GM12878 (cell line): ENCODE results near the gene SUGP1. TPM values are rescaled to one million over a fixed set of nuclear protein-coding genes. Genes with fewer than 3 reads are reported as not detected.

Experiments
- CREM ChIP-seq: IDR thresholded peaks from 2 replicates; pipeline ENCODE4 v1.6.1; 2014; ENCODE audit warnings: antibody characterized with exemption, low read depth
- JUND ChIP-seq: IDR thresholded peaks from 2 replicates; pipeline ENCODE4 v1.6.1; 2012; ENCODE audit warnings: low read depth, mild to moderate bottlenecking, low read length, improper control_type of control experiment, moderate library complexity
- MEF2B ChIP-seq: fragments of 450-650 bp; IDR thresholded peaks from 2 replicates; pipeline ENCODE4 v1.6.1; 2018; ENCODE audit warnings: mild to moderate bottlenecking, moderate library complexity; ENCODE audit not compliant: partially characterized antibody, poor library complexity, severe bottlenecking
- MTA2 ChIP-seq: fragments of 450-650 bp; IDR thresholded peaks from 2 replicates; pipeline ENCODE4 v1.6.1; 2016; ENCODE audit warnings: low read depth, mild to moderate bottlenecking, moderate library complexity
- RUNX3 ChIP-seq: IDR thresholded peaks from 2 replicates; pipeline ENCODE4 v1.6.1; 2012; ENCODE audit warnings: low read length, inconsistent platforms
- SREBF2 ChIP-seq: IDR thresholded peaks from 2 replicates; pipeline ENCODE4 v1.6.1; 2012; ENCODE audit warnings: mild to moderate bottlenecking, low read length
- TAF1 ChIP-seq: IDR thresholded peaks from 2 replicates; pipeline ENCODE4 v1.6.1; 2011; ENCODE audit warnings: mild to moderate bottlenecking, low read depth, low read length, borderline replicate concordance
- TCF3 ChIP-seq: IDR thresholded peaks from 2 replicates; pipeline ENCODE4 v1.6.1; 2012; ENCODE audit warnings: low read depth, mild to moderate bottlenecking, low read length, borderline replicate concordance; ENCODE audit not compliant: insufficient read depth
- ZNF217 ChIP-seq: fragments of 450-650 bp; IDR thresholded peaks from 2 replicates; pipeline ENCODE4 v1.6.1; 2017; ENCODE audit warnings: antibody characterized with exemption, mild to moderate bottlenecking
- ZNF24 ChIP-seq: fragments of 450-650 bp; IDR thresholded peaks from 2 replicates; pipeline ENCODE4 v1.6.1; 2017; ENCODE audit warnings: antibody characterized with exemption, mild to moderate bottlenecking
- polyA plus RNA-seq, 11 experiments: library from polyadenylated mRNA; depleted of rRNA in 4 of 11; unstranded in 6 of 11; stranded (reverse) in 5 of 11; fragments of >200 nt; fragmentation: Nextera tagmentation in 4 of 11; fragmentation: Illumina TruSeq in 1 of 11; extraction: Ambion mirVana in 4 of 11; extraction: Trizol in 1 of 11; gene quantifications; 1 replicate in 1 of 11; 2 replicates in 10 of 11; pipeline versions ENCODE4 v1.2.1 to v1.2.3, GENCODE V29; 2011 to 2016; ENCODE audit warnings: inconsistent platforms in 2 of 11, missing spikeins in 2 of 11, low read depth in 1 of 11
- total RNA-seq, 4 experiments: library from RNA; depleted of rRNA in 3 of 4; stranded (reverse); fragments of >200 nt in 3 of 4; fragmentation: Illumina TruSeq in 1 of 4; extraction: Trizol in 1 of 4; gene quantifications; 2 replicates each; pipeline versions ENCODE4 v1.2.1 to v1.2.3, GENCODE V29; 2013 to 2021
- TF ChIP-seq, protein P1 (sequence below): fragments of 450-650 bp; formaldehyde crosslinking; IDR thresholded peaks from 2 replicates; pipeline ENCODE4 v1.4.0; 2020; ENCODE audit warnings: mild to moderate bottlenecking, moderate library complexity
- TF ChIP-seq, protein P2 (sequence below): IDR thresholded peaks from 2 replicates; pipeline ENCODE4 v1.6.1; 2011; ENCODE audit warnings: borderline replicate concordance, low read depth, mild to moderate bottlenecking, moderate library complexity, low read length; ENCODE audit not compliant: insufficient read depth, poor library complexity, severe bottlenecking
- TF ChIP-seq, protein P3 (sequence below): IDR thresholded peaks from 2 replicates; pipeline ENCODE4 v1.6.1; 2012; ENCODE audit warnings: improper control_type of control experiment, low read depth, low read length; ENCODE audit not compliant: insufficient replicate concordance
- TF ChIP-seq, protein P4 (sequence below): fragments of 450-650 bp; IDR thresholded peaks from 2 replicates; pipeline ENCODE4 v1.6.1; 2017; ENCODE audit warnings: mild to moderate bottlenecking, moderate library complexity

Gene SUGP1
- total and polyA plus RNA-seq, 10 of the 15 experiments (the other 5 are each of a cell fraction or from before 2014, with no cell fraction given) = 1.6 to 70.2 (median 38.4) TPM

DNA sequence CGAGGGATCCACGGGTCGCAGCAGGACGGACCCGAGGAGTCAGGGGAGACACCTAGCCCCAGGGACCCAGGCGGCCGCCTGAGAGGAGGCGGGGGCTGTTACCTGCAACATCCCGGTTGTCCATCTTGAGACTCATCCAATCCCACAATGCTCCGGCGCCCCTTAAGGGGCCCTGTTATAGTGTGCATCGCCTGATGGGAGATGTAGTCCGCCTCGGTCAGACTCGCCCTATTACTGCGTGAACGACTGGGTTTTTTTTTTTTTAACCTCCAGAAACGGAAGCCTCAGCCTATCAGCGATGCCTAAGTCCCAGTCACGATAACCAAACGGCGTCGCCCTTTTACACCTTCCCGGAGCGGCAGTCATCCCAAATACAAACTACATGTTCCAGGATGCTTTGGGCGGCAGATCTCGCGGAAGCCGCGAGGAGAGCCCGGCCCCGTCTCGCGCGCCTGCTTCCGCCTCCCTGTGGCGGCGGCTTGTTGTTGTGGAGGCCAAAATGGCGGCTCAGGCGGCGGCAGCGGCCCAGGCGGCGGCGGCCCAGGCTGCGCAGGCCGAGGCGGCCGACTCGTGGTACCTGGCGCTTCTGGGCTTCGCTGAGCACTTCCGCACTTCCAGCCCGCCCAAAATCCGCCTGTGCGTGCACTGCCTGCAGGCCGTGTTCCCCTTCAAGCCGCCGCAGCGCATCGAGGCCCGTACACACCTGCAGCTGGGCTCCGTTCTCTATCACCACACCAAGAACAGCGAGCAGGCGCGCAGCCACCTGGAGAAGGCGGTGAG, at the start of gene SUGP1, which contains the start of gene MAU2 (continued):
- no peak for TF ChIP-seq TCF3
- peak; percentile 82 for TF ChIP-seq TAF1
- TF ChIP-seq, protein P1, sequence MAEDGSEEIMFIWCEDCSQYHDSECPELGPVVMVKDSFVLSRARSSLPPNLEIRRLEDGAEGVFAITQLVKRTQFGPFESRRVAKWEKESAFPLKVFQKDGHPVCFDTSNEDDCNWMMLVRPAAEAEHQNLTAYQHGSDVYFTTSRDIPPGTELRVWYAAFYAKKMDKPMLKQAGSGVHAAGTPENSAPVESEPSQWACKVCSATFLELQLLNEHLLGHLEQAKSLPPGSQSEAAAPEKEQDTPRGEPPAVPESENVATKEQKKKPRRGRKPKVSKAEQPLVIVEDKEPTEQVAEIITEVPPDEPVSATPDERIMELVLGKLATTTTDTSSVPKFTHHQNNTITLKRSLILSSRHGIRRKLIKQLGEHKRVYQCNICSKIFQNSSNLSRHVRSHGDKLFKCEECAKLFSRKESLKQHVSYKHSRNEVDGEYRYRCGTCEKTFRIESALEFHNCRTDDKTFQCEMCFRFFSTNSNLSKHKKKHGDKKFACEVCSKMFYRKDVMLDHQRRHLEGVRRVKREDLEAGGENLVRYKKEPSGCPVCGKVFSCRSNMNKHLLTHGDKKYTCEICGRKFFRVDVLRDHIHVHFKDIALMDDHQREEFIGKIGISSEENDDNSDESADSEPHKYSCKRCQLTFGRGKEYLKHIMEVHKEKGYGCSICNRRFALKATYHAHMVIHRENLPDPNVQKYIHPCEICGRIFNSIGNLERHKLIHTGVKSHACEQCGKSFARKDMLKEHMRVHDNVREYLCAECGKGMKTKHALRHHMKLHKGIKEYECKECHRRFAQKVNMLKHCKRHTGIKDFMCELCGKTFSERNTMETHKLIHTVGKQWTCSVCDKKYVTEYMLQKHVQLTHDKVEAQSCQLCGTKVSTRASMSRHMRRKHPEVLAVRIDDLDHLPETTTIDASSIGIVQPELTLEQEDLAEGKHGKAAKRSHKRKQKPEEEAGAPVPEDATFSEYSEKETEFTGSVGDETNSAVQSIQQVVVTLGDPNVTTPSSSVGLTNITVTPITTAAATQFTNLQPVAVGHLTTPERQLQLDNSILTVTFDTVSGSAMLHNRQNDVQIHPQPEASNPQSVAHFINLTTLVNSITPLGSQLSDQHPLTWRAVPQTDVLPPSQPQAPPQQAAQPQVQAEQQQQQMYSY = no peak
- TF ChIP-seq ZNF217 = no peak
- TF ChIP-seq JUND = no peak
- TF ChIP-seq MEF2B = peak; percentile 47
- TF ChIP-seq ZNF24 = no peak
- TF ChIP-seq SREBF2 = no peak
- TF ChIP-seq RUNX3 = peak; percentile 68
- TF ChIP-seq, protein P2, sequence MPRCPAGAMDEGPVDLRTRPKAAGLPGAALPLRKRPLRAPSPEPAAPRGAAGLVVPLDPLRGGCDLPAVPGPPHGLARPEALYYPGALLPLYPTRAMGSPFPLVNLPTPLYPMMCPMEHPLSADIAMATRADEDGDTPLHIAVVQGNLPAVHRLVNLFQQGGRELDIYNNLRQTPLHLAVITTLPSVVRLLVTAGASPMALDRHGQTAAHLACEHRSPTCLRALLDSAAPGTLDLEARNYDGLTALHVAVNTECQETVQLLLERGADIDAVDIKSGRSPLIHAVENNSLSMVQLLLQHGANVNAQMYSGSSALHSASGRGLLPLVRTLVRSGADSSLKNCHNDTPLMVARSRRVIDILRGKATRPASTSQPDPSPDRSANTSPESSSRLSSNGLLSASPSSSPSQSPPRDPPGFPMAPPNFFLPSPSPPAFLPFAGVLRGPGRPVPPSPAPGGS = no peak
- TF ChIP-seq, protein P3, sequence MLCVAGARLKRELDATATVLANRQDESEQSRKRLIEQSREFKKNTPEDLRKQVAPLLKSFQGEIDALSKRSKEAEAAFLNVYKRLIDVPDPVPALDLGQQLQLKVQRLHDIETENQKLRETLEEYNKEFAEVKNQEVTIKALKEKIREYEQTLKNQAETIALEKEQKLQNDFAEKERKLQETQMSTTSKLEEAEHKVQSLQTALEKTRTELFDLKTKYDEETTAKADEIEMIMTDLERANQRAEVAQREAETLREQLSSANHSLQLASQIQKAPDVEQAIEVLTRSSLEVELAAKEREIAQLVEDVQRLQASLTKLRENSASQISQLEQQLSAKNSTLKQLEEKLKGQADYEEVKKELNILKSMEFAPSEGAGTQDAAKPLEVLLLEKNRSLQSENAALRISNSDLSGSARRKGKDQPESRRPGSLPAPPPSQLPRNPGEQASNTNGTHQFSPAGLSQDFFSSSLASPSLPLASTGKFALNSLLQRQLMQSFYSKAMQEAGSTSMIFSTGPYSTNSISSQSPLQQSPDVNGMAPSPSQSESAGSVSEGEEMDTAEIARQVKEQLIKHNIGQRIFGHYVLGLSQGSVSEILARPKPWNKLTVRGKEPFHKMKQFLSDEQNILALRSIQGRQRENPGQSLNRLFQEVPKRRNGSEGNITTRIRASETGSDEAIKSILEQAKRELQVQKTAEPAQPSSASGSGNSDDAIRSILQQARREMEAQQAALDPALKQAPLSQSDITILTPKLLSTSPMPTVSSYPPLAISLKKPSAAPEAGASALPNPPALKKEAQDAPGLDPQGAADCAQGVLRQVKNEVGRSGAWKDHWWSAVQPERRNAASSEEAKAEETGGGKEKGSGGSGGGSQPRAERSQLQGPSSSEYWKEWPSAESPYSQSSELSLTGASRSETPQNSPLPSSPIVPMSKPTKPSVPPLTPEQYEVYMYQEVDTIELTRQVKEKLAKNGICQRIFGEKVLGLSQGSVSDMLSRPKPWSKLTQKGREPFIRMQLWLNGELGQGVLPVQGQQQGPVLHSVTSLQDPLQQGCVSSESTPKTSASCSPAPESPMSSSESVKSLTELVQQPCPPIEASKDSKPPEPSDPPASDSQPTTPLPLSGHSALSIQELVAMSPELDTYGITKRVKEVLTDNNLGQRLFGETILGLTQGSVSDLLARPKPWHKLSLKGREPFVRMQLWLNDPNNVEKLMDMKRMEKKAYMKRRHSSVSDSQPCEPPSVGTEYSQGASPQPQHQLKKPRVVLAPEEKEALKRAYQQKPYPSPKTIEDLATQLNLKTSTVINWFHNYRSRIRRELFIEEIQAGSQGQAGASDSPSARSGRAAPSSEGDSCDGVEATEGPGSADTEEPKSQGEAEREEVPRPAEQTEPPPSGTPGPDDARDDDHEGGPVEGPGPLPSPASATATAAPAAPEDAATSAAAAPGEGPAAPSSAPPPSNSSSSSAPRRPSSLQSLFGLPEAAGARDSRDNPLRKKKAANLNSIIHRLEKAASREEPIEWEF = no peak
- peak; percentile 78 for TF ChIP-seq CREM
- TF ChIP-seq, protein P4, sequence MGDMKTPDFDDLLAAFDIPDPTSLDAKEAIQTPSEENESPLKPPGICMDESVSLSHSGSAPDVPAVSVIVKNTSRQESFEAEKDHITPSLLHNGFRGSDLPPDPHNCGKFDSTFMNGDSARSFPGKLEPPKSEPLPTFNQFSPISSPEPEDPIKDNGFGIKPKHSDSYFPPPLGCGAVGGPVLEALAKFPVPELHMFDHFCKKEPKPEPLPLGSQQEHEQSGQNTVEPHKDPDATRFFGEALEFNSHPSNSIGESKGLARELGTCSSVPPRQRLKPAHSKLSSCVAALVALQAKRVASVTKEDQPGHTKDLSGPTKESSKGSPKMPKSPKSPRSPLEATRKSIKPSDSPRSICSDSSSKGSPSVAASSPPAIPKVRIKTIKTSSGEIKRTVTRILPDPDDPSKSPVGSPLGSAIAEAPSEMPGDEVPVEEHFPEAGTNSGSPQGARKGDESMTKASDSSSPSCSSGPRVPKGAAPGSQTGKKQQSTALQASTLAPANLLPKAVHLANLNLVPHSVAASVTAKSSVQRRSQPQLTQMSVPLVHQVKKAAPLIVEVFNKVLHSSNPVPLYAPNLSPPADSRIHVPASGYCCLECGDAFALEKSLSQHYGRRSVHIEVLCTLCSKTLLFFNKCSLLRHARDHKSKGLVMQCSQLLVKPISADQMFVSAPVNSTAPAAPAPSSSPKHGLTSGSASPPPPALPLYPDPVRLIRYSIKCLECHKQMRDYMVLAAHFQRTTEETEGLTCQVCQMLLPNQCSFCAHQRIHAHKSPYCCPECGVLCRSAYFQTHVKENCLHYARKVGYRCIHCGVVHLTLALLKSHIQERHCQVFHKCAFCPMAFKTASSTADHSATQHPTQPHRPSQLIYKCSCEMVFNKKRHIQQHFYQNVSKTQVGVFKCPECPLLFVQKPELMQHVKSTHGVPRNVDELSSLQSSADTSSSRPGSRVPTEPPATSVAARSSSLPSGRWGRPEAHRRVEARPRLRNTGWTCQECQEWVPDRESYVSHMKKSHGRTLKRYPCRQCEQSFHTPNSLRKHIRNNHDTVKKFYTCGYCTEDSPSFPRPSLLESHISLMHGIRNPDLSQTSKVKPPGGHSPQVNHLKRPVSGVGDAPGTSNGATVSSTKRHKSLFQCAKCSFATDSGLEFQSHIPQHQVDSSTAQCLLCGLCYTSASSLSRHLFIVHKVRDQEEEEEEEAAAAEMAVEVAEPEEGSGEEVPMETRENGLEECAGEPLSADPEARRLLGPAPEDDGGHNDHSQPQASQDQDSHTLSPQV = no peak
- TF ChIP-seq MTA2 = no peak
